ENCODE results near the gene DDB1. TPM values are rescaled to one million over a fixed set of nuclear protein-coding genes. Genes with fewer than 3 reads are reported as not detected.
A peak's percentile ranks its signal among the peaks of the same experiment; 100 is the strongest.

The DDB1 gene
- total RNA-seq, 2 donors from 2014 or later: 118 to 133 TPM

GRCh38 chr11:61306221-61306620, 26.7 kb downstream of the DDB1 start:
- TF ChIP-seq CTCF (IDR thresholded peaks at IDR 0.05): no peak
- Histone ChIP-seq H3K27me3 (no peaks in the 10 kb centered on the region), H3K27ac (no peak overlapping the region)

GRCh38 chr11:61305417-61305816, 27.5 kb downstream of the DDB1 start:
- H3K4me1 ChIP-seq: no peaks in the 10 kb centered on the region
- no peak for TF ChIP-seq CTCF (IDR thresholded peaks at IDR 0.05)
- H3K4me3 ChIP-seq: no peak overlapping the region
- DNase-seq (ENCODE audit: low spot score): no peak
- peaks cover 98% of the 10 kb centered on the region for H3K36me3 ChIP-seq
- no peaks in the 10 kb centered on the region for H3K27me3 ChIP-seq
- no peaks in the 10 kb centered on the region for H3K9me3 ChIP-seq
- no peak overlapping the region for H3K27ac ChIP-seq

More at GRCh38 chr11:61306221-61306620, 26.7 kb downstream of the DDB1 start:
- H3K36me3 ChIP-seq: peaks cover 98% of the 10 kb centered on the region
- no peaks in the 10 kb centered on the region for H3K4me1 ChIP-seq
- H3K4me3 ChIP-seq: no peak overlapping the region
- no peak for DNase-seq (ENCODE audit: low spot score)
- no peaks in the 10 kb centered on the region for H3K9me3 ChIP-seq

- Histone ChIP-seq H3K27ac (no peak overlapping the region), H3K9me3 (no peaks in the 10 kb centered on the region), H3K27me3 (no peaks in the 10 kb centered on the region), H3K36me3 (peaks cover 94% of the 10 kb centered on the region), H3K4me3 (no peak overlapping the region), H3K4me1 (peaks cover 0 to 2% of the 10 kb centered on the region in 2 donors)
- no peak for TF ChIP-seq CTCF (IDR thresholded peaks at IDR 0.05)
- DNase-seq (ENCODE audit: low spot score): no peak
These were observed 29.2 kb downstream of the DDB1 start for GRCh38 chr11:61303725-61304124.

- peaks cover 0 to 14% of the 10 kb centered on the region in 2 donors for H3K4me1 ChIP-seq
- H3K27ac ChIP-seq: no peak overlapping the region
- H3K4me3 ChIP-seq: no peak overlapping the region
- no peak for DNase-seq (ENCODE audit: low spot score)
- H3K27me3 ChIP-seq: no peaks in the 10 kb centered on the region
- H3K36me3 ChIP-seq: peaks cover 82% of the 10 kb centered on the region
- no peaks in the 10 kb centered on the region for H3K9me3 ChIP-seq
- no peak for TF ChIP-seq CTCF (IDR thresholded peaks at IDR 0.05)
These were observed 30.4 kb downstream of the DDB1 start for GRCh38 chr11:61302550-61302949.

GRCh38 chr11:61298663-61299244, 34.2 kb downstream of the DDB1 start:
- peak overlapping the region in 1 of 2 donors; percentile 1 for H3K27ac ChIP-seq
- H3K36me3 ChIP-seq: peaks cover 46% of the 10 kb centered on the region
- peaks cover 0 to 39% of the 10 kb centered on the region in 2 donors for H3K4me1 ChIP-seq
- no peak overlapping the region for H3K4me3 ChIP-seq
- no peak for DNase-seq (ENCODE audit: low spot score)
- no peak for TF ChIP-seq CTCF (IDR thresholded peaks at IDR 0.05)
- no peaks in the 10 kb centered on the region for H3K9me3 ChIP-seq
- H3K27me3 ChIP-seq: no peaks in the 10 kb centered on the region

- Histone ChIP-seq H3K4me1 (peaks cover 0 to 44% of the 10 kb centered on the region in 2 donors), H3K36me3 (peaks cover 36% of the 10 kb centered on the region), H3K4me3 (no peak overlapping the region), H3K27me3 (no peaks in the 10 kb centered on the region), H3K9me3 (no peaks in the 10 kb centered on the region), H3K27ac (peak overlapping the region in 1 of 2 donors; percentile 12)
- DNase-seq (ENCODE audit: low spot score): peak; percentile 69
- TF ChIP-seq CTCF (IDR thresholded peaks at IDR 0.05): no peak
These were observed 35.2 kb downstream of the DDB1 start for GRCh38 chr11:61297746-61298145.
